Neural crest cell (in vitro differentiated cells): ENCODE data around the gene ALCAM. TPM values are rescaled to one million over a fixed set of nuclear protein-coding genes. Genes with fewer than 3 reads are reported as not detected.

ENCODE experiments used
- DNase-seq: peaks from one replicate; pipeline ENCODE4 v3.0.0; 2021; ENCODE audit warnings: low read depth, mixed read lengths, low spot score
- H3K27ac Mint-ChIP-seq: one replicate; pipeline ENCODE4 v1.8.0; 2021; ENCODE audit warnings: mild to moderate bottlenecking, mixed read lengths; ENCODE audit not compliant: unreplicated experiment
- H3K27me3 Mint-ChIP-seq: 2 replicates; pipeline ENCODE4 v1.8.0; 2021; ENCODE audit warnings: low read depth, mild to moderate bottlenecking, mixed read lengths
- H3K36me3 Mint-ChIP-seq: 2 replicates; pipeline ENCODE4 v1.8.0; 2021; ENCODE audit warnings: low read depth, mild to moderate bottlenecking, mixed read lengths
- H3K4me1 Mint-ChIP-seq: 2 replicates; pipeline ENCODE4 v1.8.0; 2021; ENCODE audit warnings: mixed read lengths
- H3K4me3 Mint-ChIP-seq: one replicate; pipeline ENCODE4 v1.8.0; 2021; ENCODE audit warnings: mild to moderate bottlenecking, mixed read lengths
- H3K9me3 Mint-ChIP-seq: 2 replicates; pipeline ENCODE4 v1.8.0; 2021; ENCODE audit warnings: mixed read lengths
- CTCF ChIP-seq: fragments of 200-600 bp; sonication (generic); conservative IDR thresholded peaks from 2 replicates; pipeline ENCODE4 v1.5.0; 2021; ENCODE audit warnings: antibody characterized with exemption, mild to moderate bottlenecking
- total RNA-seq: library from RNA; stranded (reverse); gene quantifications from 2 replicates; pipeline ENCODE4 v1.2.1, GENCODE V29; 2021

The ALCAM gene
- total RNA-seq, 1 donor from 2014 or later: 8.7 TPM

- DNase-seq: no peak
- Mint-ChIP-seq H3K4me1 (no peaks in the 10 kb centered on the region), H3K36me3 (no peaks in the 10 kb centered on the region), H3K27me3 (no peaks in the 10 kb centered on the region), H3K27ac (no peak overlapping the region), H3K9me3 (no peaks in the 10 kb centered on the region), H3K4me3 (no peak overlapping the region)
- no peak for TF ChIP-seq CTCF
Measured at GRCh38 chr3:105413343-105413887, 46.7 kb downstream of the ALCAM start.

GRCh38 chr3:105414841-105415240 is 48.1 kb downstream of the ALCAM start:
- no peaks in the 10 kb centered on the region for H3K4me1 Mint-ChIP-seq
- no peaks in the 10 kb centered on the region for H3K36me3 Mint-ChIP-seq
- no peak for DNase-seq
- H3K27me3 Mint-ChIP-seq: no peaks in the 10 kb centered on the region
- H3K4me3 Mint-ChIP-seq: no peak overlapping the region
- TF ChIP-seq CTCF: no peak
- no peak overlapping the region for H3K27ac Mint-ChIP-seq
- H3K9me3 Mint-ChIP-seq: no peaks in the 10 kb centered on the region

- no peak for DNase-seq
- H3K27me3 Mint-ChIP-seq: no peaks in the 10 kb centered on the region
- no peak overlapping the region for H3K27ac Mint-ChIP-seq
- TF ChIP-seq CTCF: no peak
- H3K4me1 Mint-ChIP-seq: no peaks in the 10 kb centered on the region
- no peak overlapping the region for H3K4me3 Mint-ChIP-seq
- no peaks in the 10 kb centered on the region for H3K36me3 Mint-ChIP-seq
- no peaks in the 10 kb centered on the region for H3K9me3 Mint-ChIP-seq
Measured at GRCh38 chr3:105415951-105416350, 49.2 kb downstream of the ALCAM start.

- no peaks in the 10 kb centered on the region for H3K9me3 Mint-ChIP-seq
- H3K27ac Mint-ChIP-seq: no peak overlapping the region
- H3K4me1 Mint-ChIP-seq: no peaks in the 10 kb centered on the region
- no peaks in the 10 kb centered on the region for H3K36me3 Mint-ChIP-seq
- no peak for DNase-seq
- no peaks in the 10 kb centered on the region for H3K27me3 Mint-ChIP-seq
- no peak for TF ChIP-seq CTCF
- no peak overlapping the region for H3K4me3 Mint-ChIP-seq
Measured at GRCh38 chr3:105417525-105418289, 51.0 kb downstream of the ALCAM start.

- no peak for TF ChIP-seq CTCF
- Mint-ChIP-seq H3K4me3 (no peak overlapping the region), H3K9me3 (no peaks in the 10 kb centered on the region), H3K4me1 (no peaks in the 10 kb centered on the region), H3K27me3 (no peaks in the 10 kb centered on the region), H3K27ac (no peak overlapping the region), H3K36me3 (no peaks in the 10 kb centered on the region)
- no peak for DNase-seq
Measured at GRCh38 chr3:105422645-105423044, 55.9 kb downstream of the ALCAM start.
